T follicular helper cell (primary cell): ENCODE measurements around the gene NOS2.
"Not testable (repeated sequence)": the region's sequence is repeated elsewhere in the genome, so short reads cannot be mapped to it uniquely, and the experiment has no call there.

Experiments
- DNase-seq: peaks from one replicate; pipeline ENCODE4 v3.0.0-alpha.2; 2020; ENCODE audit warnings: low read depth

Gene NOS2

GRCh38 chr17:27755706-27756466 lies 44.4 kb downstream of the NOS2 start:
- DNase-seq: no peak

DNA sequence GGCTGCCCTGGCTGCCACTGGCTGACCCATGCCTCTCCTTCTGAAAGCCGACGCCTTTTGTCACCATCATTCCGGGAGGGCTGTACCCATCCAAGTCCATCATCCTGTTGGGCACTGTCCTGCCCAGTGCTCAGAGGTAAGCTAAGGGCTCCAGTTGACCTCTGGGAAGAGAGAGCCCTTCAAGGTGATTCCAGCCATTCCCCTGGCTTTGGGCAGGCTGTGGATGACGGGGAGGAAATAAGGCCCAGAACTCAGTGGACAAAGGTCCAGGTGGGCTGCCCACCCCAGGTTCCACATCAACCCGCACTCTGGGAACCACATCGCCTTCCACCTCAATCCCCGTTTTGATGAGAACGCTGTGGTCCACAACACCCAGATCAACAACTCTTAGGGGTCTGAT lies 45.8 kb downstream of the NOS2 start:
- DNase-seq: no peak

GRCh38 chr17:27753726-27754125 lies 46.6 kb downstream of the NOS2 start:
- DNase-seq: not testable (repeated sequence)

DNA sequence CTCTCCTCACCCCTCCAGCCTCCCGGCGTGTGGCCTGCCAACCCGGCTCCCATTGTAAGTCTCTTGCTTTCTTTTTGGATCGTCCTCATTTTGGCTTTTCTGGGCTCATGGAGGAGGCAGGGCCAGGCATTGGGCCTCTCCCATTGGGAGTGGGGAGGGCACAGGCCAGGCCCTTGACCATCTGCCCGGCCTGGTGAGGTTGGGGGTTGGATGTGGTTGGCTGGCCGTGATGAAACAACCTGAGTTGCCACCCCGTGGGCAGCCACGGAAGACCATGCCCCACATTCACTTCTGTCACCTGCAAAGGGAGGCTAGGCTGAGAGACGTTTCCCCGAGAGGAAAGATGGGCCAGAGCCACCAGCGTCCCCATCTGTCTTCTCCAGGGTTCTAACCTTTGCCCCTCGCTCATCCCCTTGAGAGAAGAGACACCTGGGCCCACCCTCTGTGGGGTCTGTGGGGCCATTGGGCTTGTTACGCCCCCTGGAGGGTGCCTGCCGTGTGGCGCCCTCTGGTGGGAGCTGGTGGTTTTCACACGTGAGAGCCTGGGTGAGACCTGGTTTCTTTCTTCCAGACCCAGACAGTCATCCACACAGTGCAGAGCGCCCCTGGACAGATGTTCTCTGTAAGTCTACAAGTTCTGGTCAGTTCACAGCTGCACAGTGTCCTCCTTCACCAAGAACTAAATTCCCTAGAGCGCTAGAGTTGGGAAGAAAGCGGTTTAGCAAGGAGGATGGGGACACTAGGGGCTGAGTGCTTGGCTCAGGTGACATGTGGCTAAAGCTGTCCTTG lies 47.3 kb downstream of the NOS2 start:
- not testable (repeated sequence) for DNase-seq

DNA sequence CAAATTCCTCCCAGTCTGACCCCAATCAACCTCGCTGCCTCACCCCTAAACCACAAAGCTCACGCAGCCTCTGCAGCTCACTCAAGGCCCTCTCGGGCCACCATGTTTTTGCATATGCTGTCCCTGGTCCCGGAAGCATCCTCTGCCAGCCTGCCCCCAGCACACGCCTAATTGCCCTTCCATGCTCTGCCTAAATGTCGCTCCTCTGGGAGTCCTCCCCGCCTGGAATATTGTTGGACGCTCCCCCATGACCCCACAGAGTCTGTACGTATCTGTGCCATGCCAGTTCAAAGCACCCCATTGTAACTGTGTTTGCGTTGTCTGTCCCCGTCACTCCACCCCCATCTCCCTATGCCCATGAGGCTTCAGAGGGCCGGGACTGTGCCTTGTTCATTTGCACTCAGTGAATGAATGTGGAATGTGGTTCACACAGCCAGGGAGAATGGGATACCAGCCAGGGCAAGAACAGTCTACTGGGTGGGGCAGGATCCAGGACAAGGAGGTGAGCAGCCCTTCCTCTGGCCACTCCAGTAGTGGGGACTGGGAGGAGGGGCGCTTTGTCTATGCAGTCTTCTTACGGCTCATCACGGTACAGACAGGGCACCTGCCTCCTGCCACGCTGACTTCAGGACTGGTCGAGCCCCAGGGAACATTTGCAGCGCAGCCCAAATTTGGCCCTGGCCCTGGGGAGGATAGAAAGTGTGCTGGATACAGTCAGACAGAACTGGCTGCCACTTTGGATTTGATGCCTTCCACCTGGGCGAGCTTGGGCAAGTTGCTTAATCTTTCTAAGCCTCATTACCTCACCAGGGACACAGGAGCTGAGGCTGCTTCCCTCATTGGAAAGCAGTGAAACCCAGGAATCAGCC lies 48.5 kb downstream of the NOS2 start:
- no peak for DNase-seq

GRCh38 chr17:27751166-27751565 lies 49.2 kb downstream of the NOS2 start:
- no peak for DNase-seq

GRCh38 chr17:27749562-27750150 lies 50.7 kb downstream of the NOS2 start:
- not testable (repeated sequence) for DNase-seq

- no peak for DNase-seq
Observed at GRCh38 chr17:27748360-27748825, 51.9 kb downstream of the NOS2 start.

- DNase-seq: no peak
Observed at GRCh38 chr17:27747462-27748359, 52.6 kb downstream of the NOS2 start.

DNA sequence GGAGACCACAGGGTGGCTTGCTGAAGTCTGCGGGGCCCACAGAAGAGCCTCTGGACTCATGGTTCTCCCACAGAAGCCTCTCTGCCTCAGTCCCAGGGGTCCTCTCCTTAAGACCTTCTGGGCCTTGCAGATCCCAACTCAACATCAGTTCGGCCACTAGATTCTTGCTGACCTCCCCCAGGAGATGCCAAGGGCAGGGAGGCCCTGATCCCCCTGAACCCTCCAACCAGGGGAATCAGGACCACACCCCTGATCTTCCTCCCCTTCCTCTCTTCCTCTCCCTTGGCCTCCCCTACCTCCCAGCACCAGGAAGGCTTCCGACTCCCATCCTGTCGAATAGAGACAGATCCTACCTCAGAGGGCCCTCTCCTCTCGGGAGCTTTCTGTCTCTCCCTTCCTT lies 53.4 kb downstream of the NOS2 start:
- no peak for DNase-seq

- not testable (repeated sequence) for DNase-seq
Observed at GRCh38 chr17:27746320-27746719, 54.0 kb downstream of the NOS2 start.

DNA sequence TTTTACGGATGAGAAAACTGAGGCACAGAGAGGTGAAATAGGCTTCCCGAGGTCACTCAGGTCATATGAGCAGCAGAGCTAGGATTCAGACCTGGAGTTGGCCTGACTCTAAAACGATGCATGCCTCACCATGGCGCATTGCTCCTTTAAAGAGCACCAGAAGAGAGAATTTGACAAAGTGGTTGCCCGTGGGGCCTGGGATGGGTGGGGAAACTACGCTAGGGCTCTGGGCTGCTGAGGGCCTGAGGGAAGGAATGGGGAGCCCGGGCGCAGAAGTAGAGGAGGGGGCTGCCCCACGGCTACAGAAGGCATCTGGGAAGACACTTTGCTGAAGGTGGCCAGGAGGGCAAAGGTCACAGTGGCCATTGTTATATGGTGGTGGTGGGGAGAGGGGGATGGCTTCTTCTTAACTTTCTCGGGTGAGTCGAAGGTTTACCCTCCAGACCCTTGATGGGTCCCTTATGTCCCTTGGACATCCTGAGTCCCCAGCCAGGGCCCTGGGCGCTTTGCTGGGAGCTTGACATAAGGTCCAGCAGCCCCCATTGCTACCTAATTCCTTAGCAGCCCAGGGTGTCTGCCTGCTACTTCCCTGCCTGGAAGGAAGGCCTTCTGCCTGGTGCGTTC lies 55.0 kb downstream of the NOS2 start:
- DNase-seq: not testable (repeated sequence)

DNA sequence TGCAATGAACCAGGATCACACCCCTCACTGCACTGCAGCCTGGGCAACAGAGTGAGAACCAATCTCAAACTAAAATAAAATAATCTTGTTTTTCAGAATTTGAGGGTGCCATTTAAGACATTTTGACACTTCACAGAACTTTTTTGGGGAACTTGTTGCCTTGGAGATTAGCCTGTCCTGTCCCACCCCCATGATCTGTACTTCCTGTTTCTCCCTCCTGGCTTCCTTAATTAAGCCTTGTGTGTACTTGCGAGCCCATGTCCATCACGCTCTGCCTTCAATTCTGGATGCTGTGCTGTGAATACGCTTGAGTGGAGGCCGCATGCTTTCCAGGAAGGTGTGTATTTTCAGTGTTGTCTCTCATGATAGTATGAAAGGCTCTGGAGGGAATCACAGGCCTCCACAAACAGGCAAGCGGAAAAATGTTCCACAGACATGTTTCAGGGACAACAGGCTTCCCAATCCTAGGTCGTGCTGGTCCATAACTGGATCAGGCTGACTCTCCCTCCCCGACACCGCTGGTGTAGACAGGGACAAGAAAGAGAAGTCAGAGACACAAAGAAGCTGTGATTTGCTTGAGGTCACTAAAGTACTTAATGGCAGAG lies 56.9 kb downstream of the NOS2 start:
- DNase-seq: no peak

DNA sequence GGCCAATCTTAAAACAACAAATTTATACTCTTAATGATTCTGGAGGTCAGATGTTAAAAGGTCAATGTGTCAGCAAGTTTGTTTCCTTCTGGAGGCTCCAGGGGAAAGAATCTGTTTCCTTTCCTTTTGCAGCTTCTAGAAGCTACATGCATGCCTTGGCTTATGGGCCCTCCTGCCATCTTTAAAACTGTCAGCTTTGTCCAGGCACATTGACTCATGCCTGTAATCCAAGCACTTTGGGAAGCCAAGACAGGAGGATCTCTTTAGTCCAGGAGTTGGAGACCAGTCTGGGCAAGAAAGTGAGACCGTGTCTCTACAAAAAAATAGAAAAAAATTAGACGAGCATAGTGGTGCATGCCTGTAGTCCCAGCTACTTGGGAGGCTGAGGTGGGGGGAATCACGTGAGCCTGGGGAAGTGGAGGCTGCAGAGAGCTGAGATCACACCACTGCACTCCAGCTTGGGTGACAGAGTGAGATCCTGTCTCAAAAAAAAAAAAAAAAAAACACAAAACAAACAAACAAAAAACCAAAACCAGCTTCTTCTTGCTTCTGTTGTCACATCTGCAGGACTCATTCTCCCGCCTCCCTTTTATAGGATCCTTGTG lies 58.3 kb downstream of the NOS2 start:
- DNase-seq: no peak

GRCh38 chr17:27741361-27741861 lies 58.9 kb downstream of the NOS2 start:
- DNase-seq: no peak

GRCh38 chr17:27740541-27740940 lies 59.8 kb downstream of the NOS2 start:
- DNase-seq: not testable (repeated sequence)

DNA sequence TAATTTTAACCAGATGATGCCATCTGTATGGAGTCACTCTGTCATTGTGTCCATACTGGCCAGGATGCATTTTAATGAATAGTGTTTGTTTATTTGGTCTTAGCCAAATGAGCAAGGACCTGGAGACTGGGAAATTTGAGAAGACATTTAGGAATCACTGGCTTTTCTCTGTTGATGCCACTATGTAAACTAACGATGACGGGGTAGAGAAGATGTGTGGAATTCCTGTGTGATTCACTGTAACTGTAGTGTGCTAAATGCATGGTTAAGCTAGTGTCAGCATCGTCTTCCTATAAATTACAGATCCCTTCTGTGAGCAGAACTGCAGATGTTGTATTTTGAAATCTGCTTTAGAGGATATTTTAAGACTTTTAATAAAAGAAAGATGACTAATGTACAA lies 66.6 kb downstream of the NOS2 start:
- DNase-seq: no peak

DNA sequence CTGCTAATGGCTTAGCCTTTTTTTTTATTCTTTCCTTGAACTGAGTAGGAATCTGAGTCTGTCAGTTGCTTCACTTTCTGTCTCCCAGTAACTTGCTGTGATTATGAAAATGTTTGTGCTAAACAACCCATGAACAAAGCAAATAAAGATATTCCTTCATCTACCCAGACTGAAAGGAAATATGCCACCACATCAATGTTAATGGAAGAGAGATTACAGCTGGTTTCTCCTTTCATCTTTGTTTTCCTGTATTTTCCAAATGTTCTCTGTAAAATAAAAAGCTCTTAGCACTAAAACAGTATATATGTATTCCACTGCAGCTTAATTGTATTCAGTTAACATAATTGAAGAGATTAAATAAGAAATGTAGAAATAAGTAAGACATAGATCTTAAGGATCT lies 67.6 kb downstream of the NOS2 start:
- not testable (repeated sequence) for DNase-seq

GRCh38 chr17:27725982-27726381 lies 74.3 kb downstream of the NOS2 start:
- not testable (repeated sequence) for DNase-seq
